ENCODE measurements around the gene MCUB. TPM values are rescaled to one million over a fixed set of nuclear protein-coding genes. Genes with fewer than 3 reads are reported as not detected.

The MCUB gene
- total and polyA plus RNA-seq, 12 donors: 1.7 to 12.6 (median 3.5) TPM

DNA sequence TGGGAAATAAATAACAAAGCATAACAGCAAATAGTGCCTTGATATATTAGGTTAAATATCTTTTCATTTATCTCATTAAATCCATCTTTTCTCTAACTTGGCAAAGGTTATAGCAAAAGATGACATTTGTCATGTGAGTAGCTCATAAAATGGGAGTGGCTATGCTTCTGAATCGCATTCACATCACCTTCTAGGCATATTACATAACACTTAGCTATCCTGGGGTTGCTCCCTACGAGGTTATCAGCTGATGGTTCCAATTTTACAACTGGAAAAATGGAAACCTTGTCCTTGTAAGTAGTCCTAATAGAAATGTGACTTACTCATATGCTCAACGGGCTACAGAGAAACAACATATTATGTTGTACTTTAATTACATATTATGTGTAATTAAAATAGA is 153.5 kb downstream of the MCUB start:
- no peak for DNase-seq
- Histone ChIP-seq H3K4me3 (no peak overlapping the region), H3K27ac (no peak overlapping the region), H3K36me3 (peaks cover 0 to 70% (median 12%) of the 10 kb centered on the region in 9 donors), H3K9me3 (no peaks in the 10 kb centered on the region), H3K4me1 (no peaks in the 10 kb centered on the region), H3K27me3 (no peaks in the 10 kb centered on the region)
- WGBS, 2 donors: 91 to 96% methylated on average over 3 of the region's 3 CpGs
- ATAC-seq: no peak
- TF ChIP-seq, protein P1, sequence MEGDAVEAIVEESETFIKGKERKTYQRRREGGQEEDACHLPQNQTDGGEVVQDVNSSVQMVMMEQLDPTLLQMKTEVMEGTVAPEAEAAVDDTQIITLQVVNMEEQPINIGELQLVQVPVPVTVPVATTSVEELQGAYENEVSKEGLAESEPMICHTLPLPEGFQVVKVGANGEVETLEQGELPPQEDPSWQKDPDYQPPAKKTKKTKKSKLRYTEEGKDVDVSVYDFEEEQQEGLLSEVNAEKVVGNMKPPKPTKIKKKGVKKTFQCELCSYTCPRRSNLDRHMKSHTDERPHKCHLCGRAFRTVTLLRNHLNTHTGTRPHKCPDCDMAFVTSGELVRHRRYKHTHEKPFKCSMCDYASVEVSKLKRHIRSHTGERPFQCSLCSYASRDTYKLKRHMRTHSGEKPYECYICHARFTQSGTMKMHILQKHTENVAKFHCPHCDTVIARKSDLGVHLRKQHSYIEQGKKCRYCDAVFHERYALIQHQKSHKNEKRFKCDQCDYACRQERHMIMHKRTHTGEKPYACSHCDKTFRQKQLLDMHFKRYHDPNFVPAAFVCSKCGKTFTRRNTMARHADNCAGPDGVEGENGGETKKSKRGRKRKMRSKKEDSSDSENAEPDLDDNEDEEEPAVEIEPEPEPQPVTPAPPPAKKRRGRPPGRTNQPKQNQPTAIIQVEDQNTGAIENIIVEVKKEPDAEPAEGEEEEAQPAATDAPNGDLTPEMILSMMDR (IDR thresholded peaks at IDR 0.05): no peak
- intact Hi-C loops (cut with DNase I): no loop called here

- H3K27me3 ChIP-seq: no peaks in the 10 kb centered on the region
- 92 to 97% methylated on average over 1 of the region's 1 CpG for WGBS, 2 donors
- no peak for ATAC-seq
- peaks cover 0 to 38% (median 12%) of the 10 kb centered on the region in 9 donors for H3K36me3 ChIP-seq
- no peak overlapping the region for H3K4me3 ChIP-seq
- intact Hi-C loops (cut with DNase I): no loop called here
- H3K4me1 ChIP-seq: no peaks in the 10 kb centered on the region
- no peaks in the 10 kb centered on the region for H3K9me3 ChIP-seq
- no peak for DNase-seq
- no peak overlapping the region for H3K27ac ChIP-seq
- TF ChIP-seq, protein P1 (IDR thresholded peaks at IDR 0.05): no peak
Measured at GRCh38 chr4:109718759-109719158, 158.7 kb downstream of the MCUB start.

DNA sequence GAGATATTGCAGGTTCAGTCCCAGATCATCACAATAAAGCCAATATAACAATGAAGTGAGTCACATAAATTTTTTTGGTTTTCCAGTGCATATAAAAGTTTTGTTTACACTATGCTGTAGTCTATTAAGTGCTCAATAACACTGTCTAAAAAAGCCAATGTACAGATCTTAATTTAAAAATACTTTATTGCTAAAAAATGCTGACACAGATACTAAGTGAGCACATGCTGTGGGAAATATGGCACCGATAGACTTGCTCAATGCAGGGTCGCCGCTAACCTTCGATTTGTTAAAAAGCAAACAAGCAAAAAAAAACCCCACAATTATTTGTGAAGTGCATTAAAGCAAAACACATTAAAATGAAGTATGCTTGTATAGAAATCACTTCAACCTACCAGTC is 159.6 kb downstream of the MCUB start:
- ATAC-seq (no peak), DNase-seq (no peak)
- Histone ChIP-seq H3K27ac (no peak overlapping the region), H3K4me1 (no peaks in the 10 kb centered on the region), H3K27me3 (no peaks in the 10 kb centered on the region), H3K36me3 (peaks cover 0 to 29% (median 12%) of the 10 kb centered on the region in 9 donors), H3K4me3 (no peak overlapping the region), H3K9me3 (no peaks in the 10 kb centered on the region)
- intact Hi-C loops (cut with DNase I): loop anchor here in 2 of 10 donors (5.0 to 10.0 kb wide), 2 partner anchors 285 to 882 kb away; partner anchors contain the start of gene SEC24B (in 1 of the 2)
- TF ChIP-seq, protein P1 (IDR thresholded peaks at IDR 0.05): no peak
- WGBS, 2 donors: 98% methylated on average over 4 of the region's 4 CpGs

GRCh38 chr4:109721033-109721432 is 161.0 kb downstream of the MCUB start:
- no peaks in the 10 kb centered on the region for H3K9me3 ChIP-seq
- TF ChIP-seq, protein P1 (IDR thresholded peaks at IDR 0.05): no peak
- H3K4me1 ChIP-seq: no peaks in the 10 kb centered on the region
- no peak overlapping the region for H3K4me3 ChIP-seq
- ATAC-seq (peak in 1 of 8 donors; percentile 29), DNase-seq (no peak)
- H3K36me3 ChIP-seq: peaks cover 0 to 17% (median 12%) of the 10 kb centered on the region in 9 donors
- H3K27ac ChIP-seq: no peak overlapping the region
- no peaks in the 10 kb centered on the region for H3K27me3 ChIP-seq
- intact Hi-C loops (cut with DNase I): loop anchor here in 2 of 10 donors (5.0 to 10.0 kb wide), 2 partner anchors 286 to 884 kb away; partner anchors contain the start of gene SEC24B (in 1 of the 2)
- WGBS, 2 donors: 96% methylated on average over 7 of the region's 7 CpGs
